Measurements from ENCODE around the gene DLG3.
A peak's percentile ranks its signal among the peaks of the same experiment; 100 is the strongest.
"Not testable (repeated sequence)": the region's sequence is repeated elsewhere in the genome, so short reads cannot be mapped to it uniquely, and the experiment has no call there.

The DLG3 gene

DNA sequence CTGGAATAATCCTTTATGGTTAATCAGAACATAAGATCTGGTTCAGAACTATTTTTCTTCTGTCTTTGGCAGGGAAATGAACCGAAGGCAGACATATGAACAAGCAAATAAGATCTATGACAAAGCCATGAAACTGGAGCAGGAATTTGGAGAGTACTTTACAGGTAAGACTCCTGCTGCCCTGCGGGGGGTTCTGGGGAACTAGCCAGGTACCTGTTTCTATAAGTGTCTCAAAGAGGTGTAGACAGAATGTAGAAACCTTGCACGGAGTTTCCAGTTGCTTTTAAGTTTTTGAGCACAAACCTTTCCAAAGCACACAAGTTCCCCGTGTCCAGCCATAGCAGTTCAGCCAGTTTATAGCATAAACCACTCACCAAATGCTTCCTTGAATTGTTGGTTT lies 56.2 kb downstream of the DLG3 start:
- Mint-ChIP-seq H3K27me3 (no peaks in the 10 kb centered on the region), H3K27ac (no peak overlapping the region), H3K36me3 (peaks cover 6% of the 10 kb centered on the region), H3K4me3 (no peak overlapping the region), H3K4me1 (peaks cover 13% of the 10 kb centered on the region), H3K9me3 (no peaks in the 10 kb centered on the region)
- CTCF ChIA-PET: no interaction called here
- DNase-seq: no peak

DNA sequence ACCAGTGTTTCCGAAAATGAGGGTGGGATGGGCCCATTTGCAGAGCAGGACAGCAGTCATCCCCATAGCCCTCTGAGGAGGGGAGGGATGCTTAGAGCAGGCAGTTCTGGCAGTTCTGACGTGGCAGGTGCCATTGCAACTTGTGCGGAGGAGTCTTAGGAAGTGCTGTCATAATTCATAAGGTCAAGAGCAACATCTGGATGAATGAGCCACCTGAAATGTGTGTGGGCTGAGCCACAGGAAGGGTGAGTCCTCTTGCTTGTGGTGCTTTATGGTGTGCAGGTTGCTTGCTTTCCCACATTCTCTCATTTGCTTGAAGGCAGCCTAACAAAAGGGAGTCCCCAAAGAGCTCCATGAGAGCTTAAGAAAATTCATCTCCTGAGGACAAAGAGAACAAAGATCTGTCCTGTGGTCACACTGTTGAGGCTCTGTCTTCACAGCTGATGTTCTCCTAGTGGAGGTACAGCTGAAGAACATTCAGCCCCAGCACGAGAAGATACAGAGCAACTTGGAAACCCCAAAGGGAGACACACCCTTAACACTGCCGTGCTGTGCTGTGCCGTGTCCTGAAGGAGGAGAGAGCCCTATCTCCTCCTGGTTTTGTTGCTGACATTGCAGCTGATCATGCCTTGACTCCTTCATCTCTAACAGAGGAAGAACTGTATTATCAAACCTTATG lies 60.3 kb downstream of the DLG3 start:
- Mint-ChIP-seq H3K4me1 (peaks cover 35% of the 10 kb centered on the region), H3K27me3 (no peaks in the 10 kb centered on the region), H3K36me3 (peaks cover 2% of the 10 kb centered on the region), H3K27ac (peak overlapping the region; percentile 37), H3K4me3 (no peak overlapping the region), H3K9me3 (no peaks in the 10 kb centered on the region)
- DNase-seq: peak; percentile 21
- CTCF ChIA-PET: interaction anchor here (1.3 kb wide), 2 partner anchors 53 to 160 kb away, joined by 3 read pairs; no protein-coding TSS in a partner anchor

DNA sequence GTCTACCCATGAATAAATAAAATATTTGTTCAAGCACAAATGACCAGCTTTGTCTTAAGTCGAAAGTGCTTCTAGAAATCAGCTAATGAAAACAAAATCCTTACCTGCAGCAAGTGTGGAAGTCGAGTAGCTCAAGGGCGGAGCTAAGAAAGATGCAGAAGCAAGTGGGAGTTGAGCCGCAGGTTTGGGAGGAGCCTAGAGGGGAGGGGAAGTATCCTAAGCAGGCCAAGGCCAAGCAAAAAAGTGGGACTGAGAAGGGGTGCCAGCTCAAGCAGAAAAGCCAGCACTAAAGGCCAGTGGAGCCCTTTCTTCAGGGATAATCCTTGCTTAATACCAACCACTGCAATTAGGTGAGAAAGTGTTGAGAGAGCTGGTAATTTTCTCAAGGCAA lies 60.8 kb downstream of the DLG3 start:
- CTCF ChIA-PET: interaction anchor here (1.3 kb wide), 2 partner anchors 53 to 159 kb away, joined by 3 read pairs; no protein-coding TSS in a partner anchor
- Mint-ChIP-seq H3K4me3 (no peak overlapping the region), H3K27me3 (no peaks in the 10 kb centered on the region), H3K36me3 (peaks cover 2% of the 10 kb centered on the region), H3K27ac (no peak overlapping the region), H3K9me3 (no peaks in the 10 kb centered on the region), H3K4me1 (peaks cover 35% of the 10 kb centered on the region)
- no peak for DNase-seq

DNA sequence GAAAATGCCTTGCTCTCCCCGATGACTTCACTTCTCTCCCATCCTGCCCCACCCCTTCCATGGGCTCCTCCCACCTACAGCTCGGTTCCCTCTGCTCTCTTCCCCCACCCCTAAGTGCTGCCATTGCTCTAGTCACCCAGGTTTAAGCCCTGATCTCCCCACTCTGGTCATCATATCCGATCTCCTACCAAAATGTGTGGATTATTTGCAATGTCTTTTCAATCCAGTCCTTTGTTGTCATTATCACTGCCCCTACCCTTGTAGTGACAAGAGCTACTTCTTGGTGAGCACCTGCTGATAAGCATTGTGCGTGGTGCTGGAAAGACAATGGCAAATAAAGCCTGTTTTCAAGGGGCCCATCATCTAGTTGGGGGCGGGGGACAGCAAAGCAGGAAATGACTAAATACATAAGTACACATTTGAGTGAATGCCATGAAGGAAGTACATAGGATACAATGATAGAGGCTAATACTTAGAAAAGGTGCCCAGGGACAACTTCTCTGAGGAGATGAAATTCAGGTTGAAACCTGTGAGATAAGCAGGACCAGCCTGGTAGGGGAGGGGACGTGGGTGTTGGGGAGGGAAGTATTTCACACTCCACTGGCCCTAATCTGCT lies 63.8 kb downstream of the DLG3 start:
- Mint-ChIP-seq H3K27me3 (no peaks in the 10 kb centered on the region), H3K4me1 (peaks cover 35% of the 10 kb centered on the region), H3K27ac (no peak overlapping the region), H3K36me3 (no peaks in the 10 kb centered on the region), H3K9me3 (no peaks in the 10 kb centered on the region), H3K4me3 (no peak overlapping the region)
- DNase-seq: peak; percentile 19
- CTCF ChIA-PET: interaction anchor here (0.8 kb wide), 1 partner anchor 45 kb away, joined by 3 read pairs; no protein-coding TSS in a partner anchor

DNA sequence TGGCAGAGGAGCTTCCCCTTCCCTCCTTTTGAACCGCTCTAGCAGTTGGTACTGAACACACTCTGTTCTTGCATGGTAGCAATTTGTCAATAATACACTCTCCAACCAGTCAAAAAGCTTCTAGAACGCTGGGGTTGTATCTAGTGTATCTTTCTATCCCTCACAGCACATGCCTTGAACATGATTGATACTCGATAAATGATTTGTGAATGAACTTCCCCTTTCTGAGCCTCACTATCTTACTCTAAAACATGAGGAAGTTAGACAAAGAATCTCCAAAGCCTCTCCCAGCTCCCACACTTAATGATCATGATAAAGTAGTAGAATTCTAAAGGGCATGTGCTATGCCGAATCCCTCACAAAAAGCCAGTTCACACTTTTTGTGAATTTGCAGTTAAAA lies 64.4 kb downstream of the DLG3 start:
- no peak overlapping the region for H3K4me3 Mint-ChIP-seq
- CTCF ChIA-PET: interaction anchor here (0.8 kb wide), 1 partner anchor 45 kb away, joined by 3 read pairs; no protein-coding TSS in a partner anchor
- no peaks in the 10 kb centered on the region for H3K27me3 Mint-ChIP-seq
- H3K36me3 Mint-ChIP-seq: no peaks in the 10 kb centered on the region
- peaks cover 35% of the 10 kb centered on the region for H3K4me1 Mint-ChIP-seq
- DNase-seq: no peak
- no peak overlapping the region for H3K27ac Mint-ChIP-seq
- no peaks in the 10 kb centered on the region for H3K9me3 Mint-ChIP-seq

DNA sequence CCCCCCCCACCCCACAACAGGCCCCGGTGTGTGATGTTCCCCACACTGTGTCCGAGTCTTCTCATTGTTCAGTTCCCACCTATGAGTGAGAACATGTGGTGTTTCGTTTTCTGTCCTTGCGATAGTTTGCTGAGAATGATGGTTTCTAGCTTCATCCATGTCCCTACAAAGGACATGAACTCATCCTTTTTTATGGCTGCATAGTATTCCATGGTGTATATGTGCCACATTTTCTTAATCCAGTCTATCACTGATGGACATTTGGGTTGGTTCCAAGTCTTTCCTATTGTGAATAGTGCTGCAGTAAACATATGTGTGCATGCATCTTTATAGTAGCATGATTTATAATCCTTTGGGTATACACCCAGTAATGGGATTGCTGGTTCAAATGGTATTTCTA lies 70.6 kb downstream of the DLG3 start:
- H3K9me3 Mint-ChIP-seq, H3K4me3 Mint-ChIP-seq, H3K27me3 Mint-ChIP-seq, H3K36me3 Mint-ChIP-seq, DNase-seq, H3K27ac Mint-ChIP-seq, CTCF ChIA-PET, H3K4me1 Mint-ChIP-seq: not testable (repeated sequence)

DNA sequence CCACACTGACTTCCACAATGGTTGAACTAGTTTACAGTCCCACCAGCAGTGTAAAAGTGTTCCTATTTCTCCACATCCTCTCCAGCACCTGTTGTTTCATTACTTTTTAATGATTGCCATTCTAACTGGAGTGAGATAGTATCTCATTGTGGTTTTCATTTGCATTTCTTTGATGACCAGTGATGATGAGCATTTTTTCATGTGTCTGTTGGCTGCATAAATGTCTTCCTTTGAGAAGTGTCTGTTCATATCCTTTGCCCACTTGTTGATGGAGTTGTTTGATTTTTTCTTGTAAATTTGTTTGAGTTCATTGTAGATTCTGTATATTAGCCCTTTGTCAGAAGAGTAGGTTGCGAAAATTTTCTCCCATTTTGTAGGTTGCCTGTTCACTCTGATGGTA lies 71.1 kb downstream of the DLG3 start:
- H3K27ac Mint-ChIP-seq, H3K9me3 Mint-ChIP-seq, DNase-seq, CTCF ChIA-PET, H3K4me3 Mint-ChIP-seq, H3K4me1 Mint-ChIP-seq, H3K27me3 Mint-ChIP-seq, H3K36me3 Mint-ChIP-seq: not testable (repeated sequence)

DNA sequence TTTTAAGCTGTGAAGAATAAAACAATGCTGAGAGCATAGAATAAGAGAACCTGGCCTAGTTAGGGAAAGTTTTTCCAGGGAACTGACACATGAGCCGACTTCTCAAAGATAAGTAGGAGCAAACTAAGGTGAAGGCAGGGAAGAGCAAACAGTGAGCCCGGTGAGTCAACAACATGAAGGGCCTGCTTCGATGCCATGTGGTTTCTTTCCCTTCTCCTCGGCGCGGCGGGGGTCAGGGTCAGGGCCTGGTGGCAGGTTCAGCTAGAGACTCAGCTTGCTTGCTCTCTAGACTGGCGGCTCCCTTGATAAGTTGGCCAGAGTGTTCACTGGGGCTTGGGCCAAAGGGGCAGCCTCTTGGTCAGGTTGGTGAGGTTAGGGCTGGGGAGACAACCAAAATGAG lies 81.1 kb downstream of the DLG3 start:
- Mint-ChIP-seq H3K9me3 (no peaks in the 10 kb centered on the region), H3K27ac (no peak overlapping the region), H3K36me3 (no peaks in the 10 kb centered on the region), H3K4me1 (peaks cover 13% of the 10 kb centered on the region), H3K27me3 (no peaks in the 10 kb centered on the region), H3K4me3 (no peak overlapping the region)
- CTCF ChIA-PET: no interaction called here
- no peak for DNase-seq

DNA sequence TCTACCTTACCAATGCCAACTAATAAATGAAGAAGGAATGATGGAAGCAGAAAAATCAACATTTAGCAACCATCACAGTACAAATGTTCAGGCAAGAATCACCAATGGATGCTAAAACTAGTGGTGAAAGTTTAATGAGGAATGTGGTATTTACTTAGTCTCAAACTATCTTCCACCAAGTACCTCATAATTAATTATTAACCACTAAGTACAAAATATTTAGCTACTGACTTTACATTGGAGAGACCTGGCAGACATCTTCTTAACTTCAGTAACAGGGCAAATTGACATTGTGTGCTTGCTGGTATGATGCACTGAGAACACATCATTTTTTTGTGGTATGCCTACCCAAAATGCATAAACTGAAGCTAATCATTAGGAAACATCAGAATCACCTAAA lies 82.4 kb downstream of the DLG3 start:
- Mint-ChIP-seq H3K9me3 (no peaks in the 10 kb centered on the region), H3K27me3 (no peaks in the 10 kb centered on the region), H3K27ac (no peak overlapping the region), H3K4me3 (no peak overlapping the region), H3K4me1 (peaks cover 13% of the 10 kb centered on the region), H3K36me3 (no peaks in the 10 kb centered on the region)
- no peak for DNase-seq
- CTCF ChIA-PET: no interaction called here

DNA sequence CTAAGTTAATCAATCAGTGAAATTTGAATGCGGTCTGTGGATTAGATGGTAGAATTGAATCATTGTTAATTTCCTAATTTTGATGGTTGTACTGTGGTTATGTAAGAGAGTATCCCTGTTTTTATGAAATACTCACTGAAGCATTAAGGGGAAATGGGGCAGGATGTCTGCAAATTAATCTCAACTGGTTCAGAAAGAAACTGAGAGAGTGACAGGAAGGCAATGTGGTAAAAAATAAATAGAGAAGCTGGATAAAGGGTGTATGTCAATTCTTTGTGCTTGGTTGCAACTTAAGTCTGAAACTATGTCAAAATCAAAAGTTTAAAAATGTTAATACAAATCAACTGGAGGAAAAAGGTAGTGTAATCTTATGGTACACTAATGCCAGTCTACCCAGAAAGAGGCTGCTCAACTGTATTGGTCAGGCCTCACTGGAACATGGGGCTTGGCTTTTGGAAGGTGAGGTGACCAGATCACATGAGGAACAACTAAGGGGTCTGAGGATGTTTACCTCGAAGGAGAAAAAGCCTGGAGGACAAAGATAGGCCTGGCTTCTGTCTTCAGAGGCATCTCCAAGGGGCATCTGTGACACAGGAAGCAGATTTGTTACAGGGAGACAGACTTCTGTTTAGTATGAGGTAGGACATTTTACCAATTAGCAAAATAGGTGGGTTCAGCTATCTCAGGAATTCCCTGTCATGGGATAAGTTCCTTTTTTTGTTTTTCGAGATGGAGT lies 83.1 kb downstream of the DLG3 start:
- no peaks in the 10 kb centered on the region for H3K9me3 Mint-ChIP-seq
- no peak for DNase-seq
- CTCF ChIA-PET: no interaction called here
- H3K36me3 Mint-ChIP-seq: no peaks in the 10 kb centered on the region
- H3K4me3 Mint-ChIP-seq: no peak overlapping the region
- peaks cover 13% of the 10 kb centered on the region for H3K4me1 Mint-ChIP-seq
- H3K27ac Mint-ChIP-seq: no peak overlapping the region
- H3K27me3 Mint-ChIP-seq: no peaks in the 10 kb centered on the region

DNA sequence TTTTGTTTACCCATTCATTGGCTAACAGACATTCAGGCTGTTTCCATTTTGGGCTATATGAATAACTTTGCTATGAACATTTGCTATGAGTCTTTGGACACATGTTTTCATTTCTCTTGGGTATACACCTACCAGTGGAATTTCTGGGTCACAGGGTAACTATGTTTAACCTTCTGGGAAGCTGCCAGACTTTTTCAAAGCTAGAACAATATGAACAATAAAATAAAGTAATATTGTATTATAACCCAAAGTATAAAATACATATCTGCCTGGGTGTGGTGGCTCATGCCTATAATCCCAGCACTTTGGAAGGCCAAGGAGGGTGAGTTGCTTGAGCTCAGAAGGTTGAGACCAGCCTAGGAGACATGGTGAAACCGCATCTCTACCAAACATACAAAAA lies 90.6 kb downstream of the DLG3 start:
- no peak for DNase-seq
- no peak overlapping the region for H3K27ac Mint-ChIP-seq
- H3K4me3 Mint-ChIP-seq: no peak overlapping the region
- CTCF ChIA-PET: no interaction called here
- H3K4me1 Mint-ChIP-seq: no peaks in the 10 kb centered on the region
- H3K27me3 Mint-ChIP-seq: peaks cover 8% of the 10 kb centered on the region
- H3K36me3 Mint-ChIP-seq: no peaks in the 10 kb centered on the region
- no peaks in the 10 kb centered on the region for H3K9me3 Mint-ChIP-seq

DNA sequence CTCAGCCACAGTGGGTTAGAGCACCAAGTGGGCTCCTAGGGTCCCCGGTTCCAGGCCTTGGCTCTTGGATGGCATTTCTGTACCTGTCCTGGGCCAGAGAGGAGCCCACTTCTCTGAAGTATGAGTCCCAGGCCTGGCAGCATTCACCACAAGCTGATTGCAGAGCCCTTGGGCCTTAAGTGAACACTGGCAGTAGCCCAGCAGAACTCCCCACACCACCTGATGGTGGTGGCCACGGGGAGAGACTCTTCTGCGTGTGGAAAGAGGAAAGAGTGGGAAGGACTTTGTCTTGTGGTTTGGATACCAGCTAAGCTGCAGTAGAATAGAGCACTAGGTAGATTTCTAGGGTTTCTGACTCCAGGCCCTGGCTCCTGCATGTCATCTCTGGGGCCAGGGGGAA lies 104.8 kb downstream of the DLG3 start:
- Mint-ChIP-seq H3K27me3 (peaks cover 9% of the 10 kb centered on the region), H3K4me3 (no peak overlapping the region), H3K36me3 (no peaks in the 10 kb centered on the region), H3K4me1 (peaks cover 7% of the 10 kb centered on the region), H3K27ac (no peak overlapping the region), H3K9me3 (no peaks in the 10 kb centered on the region)
- CTCF ChIA-PET: no interaction called here
- DNase-seq: no peak

DNA sequence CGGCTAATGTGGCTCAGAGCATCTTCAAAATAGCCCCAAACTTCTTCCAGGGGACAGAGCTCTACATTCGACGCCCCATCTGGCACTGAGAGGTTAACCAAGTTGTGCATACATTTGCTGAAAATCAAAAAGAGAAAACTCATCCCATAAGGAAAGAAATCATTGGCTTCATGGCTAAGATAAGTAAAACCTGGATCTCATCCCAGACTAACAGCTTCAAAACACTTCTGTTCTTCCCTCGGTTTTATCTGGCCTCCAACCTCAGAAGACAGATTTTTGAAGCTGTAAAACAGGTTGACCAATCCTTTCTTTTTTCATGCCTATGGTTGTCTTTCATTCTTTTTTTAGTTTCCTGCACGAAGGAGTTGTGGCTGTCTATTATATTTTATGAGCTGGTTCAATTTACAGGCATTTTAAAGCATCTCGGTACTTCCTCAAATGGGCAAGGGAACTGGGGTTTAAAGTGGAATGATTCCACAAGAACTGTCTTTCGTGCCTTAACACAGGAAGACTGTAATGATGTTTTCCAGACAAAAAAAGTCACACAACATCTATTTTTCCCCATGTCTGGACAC lies 107.6 kb downstream of the DLG3 start:
- peaks cover 7% of the 10 kb centered on the region for H3K4me1 Mint-ChIP-seq
- H3K9me3 Mint-ChIP-seq: no peaks in the 10 kb centered on the region
- no peak overlapping the region for H3K4me3 Mint-ChIP-seq
- peaks cover 5% of the 10 kb centered on the region for H3K27me3 Mint-ChIP-seq
- DNase-seq: no peak
- CTCF ChIA-PET: interaction anchor here (3.3 kb wide), 1 partner anchor 100 kb away, joined by 14 read pairs; no protein-coding TSS in a partner anchor
- no peak overlapping the region for H3K27ac Mint-ChIP-seq
- H3K36me3 Mint-ChIP-seq: no peaks in the 10 kb centered on the region

DNA sequence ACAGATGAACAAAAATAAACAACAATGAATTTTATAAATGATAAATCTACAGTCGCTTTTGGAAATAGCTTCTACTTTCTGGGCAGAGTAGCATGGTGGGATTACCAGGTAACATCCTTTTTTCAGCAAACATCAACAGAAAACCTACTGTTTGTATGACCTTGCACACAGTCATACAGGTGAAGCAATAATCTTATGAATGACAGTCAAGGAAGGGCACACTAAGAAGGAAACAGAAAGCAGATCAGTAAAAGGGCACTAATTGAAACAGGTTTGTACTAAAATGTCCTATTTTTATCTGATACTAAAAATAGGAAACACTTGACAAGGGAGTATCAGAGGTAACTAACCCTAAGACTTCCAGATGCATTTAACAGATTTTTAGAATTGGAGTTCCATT lies 108.9 kb downstream of the DLG3 start:
- H3K27ac Mint-ChIP-seq: no peak overlapping the region
- peaks cover 5% of the 10 kb centered on the region for H3K27me3 Mint-ChIP-seq
- DNase-seq: no peak
- no peak overlapping the region for H3K4me3 Mint-ChIP-seq
- H3K9me3 Mint-ChIP-seq: no peaks in the 10 kb centered on the region
- H3K4me1 Mint-ChIP-seq: peaks cover 7% of the 10 kb centered on the region
- H3K36me3 Mint-ChIP-seq: no peaks in the 10 kb centered on the region
- CTCF ChIA-PET: interaction anchor here (0.6 to 3.3 kb wide), 8 partner anchors 45 to 117 kb away, joined by 3 to 14 read pairs (median 4); no protein-coding TSS in a partner anchor

All from activated naive CD4-positive, alpha-beta T cell treated with anti-CD3 and anti-CD28 coated beads, Interleukin-2, amount 10 ng/mL, durations not matched to agents 7 days and 5 days (primary cell).